ENCODE results near the gene ZNF436. TPM values are rescaled to one million over a fixed set of nuclear protein-coding genes. Genes with fewer than 3 reads are reported as not detected.
A peak's percentile ranks its signal among the peaks of the same experiment; 100 is the strongest.

The ZNF436 gene
- total and polyA plus RNA-seq, 9 of the 15 experiments (the other 6 are each of a cell fraction or from before 2014, with no cell fraction given): 2.1 to 11.3 (median 6.8) TPM

DNA sequence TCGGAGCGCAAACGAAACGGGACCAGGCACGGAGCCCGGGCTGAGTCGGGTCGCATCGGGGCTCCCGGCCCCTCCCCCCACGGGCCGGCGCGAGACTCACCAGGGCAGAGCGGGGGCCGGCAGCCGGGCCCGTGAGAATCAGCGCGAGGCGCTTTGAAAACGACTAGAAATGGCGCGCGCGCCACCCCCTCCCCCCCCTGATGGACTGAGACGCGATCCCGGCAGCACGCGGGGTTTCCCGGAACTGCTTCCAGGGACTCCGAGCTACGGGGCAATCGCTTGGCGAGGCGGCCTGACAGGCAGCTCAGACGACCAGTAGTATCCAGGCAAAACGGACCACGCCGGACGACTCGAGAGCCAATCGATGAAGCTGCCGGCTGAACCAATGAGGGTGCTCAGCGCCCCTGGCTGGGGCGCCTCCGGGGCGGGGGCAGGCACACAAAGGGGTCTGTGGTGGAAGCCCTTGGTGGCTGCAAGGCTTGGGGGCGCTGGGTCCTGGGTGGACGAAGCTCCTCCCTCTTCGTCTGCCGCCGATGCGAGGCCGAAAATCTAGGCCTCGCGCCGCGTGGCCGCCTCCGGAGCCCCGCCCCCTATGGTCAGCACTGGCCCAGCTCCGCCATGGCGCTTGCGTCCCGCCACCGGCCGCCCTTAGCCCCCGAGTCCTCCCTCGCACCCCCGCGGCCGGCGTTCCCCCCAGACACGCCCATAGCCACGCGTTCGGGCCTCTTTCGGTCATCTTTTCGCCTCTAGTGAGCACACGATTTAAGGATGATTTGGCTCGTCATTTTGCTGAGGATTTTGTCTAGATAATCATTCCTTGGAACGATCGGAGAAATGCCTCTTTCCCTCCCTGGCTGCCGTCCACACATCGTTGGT lies 25.3 kb downstream of the ZNF436 start, which contains the start of gene HNRNPR (continued):
- TF ChIP-seq, protein P1, sequence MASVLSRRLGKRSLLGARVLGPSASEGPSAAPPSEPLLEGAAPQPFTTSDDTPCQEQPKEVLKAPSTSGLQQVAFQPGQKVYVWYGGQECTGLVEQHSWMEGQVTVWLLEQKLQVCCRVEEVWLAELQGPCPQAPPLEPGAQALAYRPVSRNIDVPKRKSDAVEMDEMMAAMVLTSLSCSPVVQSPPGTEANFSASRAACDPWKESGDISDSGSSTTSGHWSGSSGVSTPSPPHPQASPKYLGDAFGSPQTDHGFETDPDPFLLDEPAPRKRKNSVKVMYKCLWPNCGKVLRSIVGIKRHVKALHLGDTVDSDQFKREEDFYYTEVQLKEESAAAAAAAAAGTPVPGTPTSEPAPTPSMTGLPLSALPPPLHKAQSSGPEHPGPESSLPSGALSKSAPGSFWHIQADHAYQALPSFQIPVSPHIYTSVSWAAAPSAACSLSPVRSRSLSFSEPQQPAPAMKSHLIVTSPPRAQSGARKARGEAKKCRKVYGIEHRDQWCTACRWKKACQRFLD (CRISPR knock-in tag; IDR thresholded peaks at IDR 0.05): no peak
- TF ChIP-seq MTA2 (IDR thresholded peaks at IDR 0.05; ENCODE audit: low read depth): 0 out of 2 replicates have a peak, but pooled peaks have one; percentile 23

GRCh38 chr1:23343221-23344110 lies 26.2 kb downstream of the ZNF436 start:
- CTCF ChIA-PET (ENCODE audit: low intra/inter-chr PET ratio): interaction anchor here (1.2 kb wide), 1 partner anchor 61 kb away, joined by 6 read pairs; no protein-coding TSS in a partner anchor
- H3K36me3 ChIP-seq (ENCODE audit: control insufficient read depth, insufficient read depth, low read length): peaks cover 33% of the 10 kb centered on the region
- 0% methylated on average over 56 of the region's 66 CpGs for WGBS (ENCODE audit: insufficient coverage, low coverage, missing lambda C conversion rate)
- H4K20me1 ChIP-seq (replicated peaks; ENCODE audit: control insufficient read depth, insufficient read depth, low read length): peaks cover 42% of the 10 kb centered on the region
- intact Hi-C loops (cut with micrococcal nuclease) (loop anchor here (1.0 to 10.0 kb wide), 3 partner anchors 25 to 191 kb away; partner anchors contain the start of gene E2F2), in situ Hi-C loops (cut with MboI) (loop anchor here (5.0 kb wide), 1 partner anchor 59 kb away; no protein-coding TSS in a partner anchor)
- DNase-seq (ENCODE audit: extremely low read depth in 1 of 4, low spot score in 3 of 4): peak in 2 of 4 experiments; percentile 22 to 73
- no peaks in the 10 kb centered on the region for H3K27me3 ChIP-seq (ENCODE audit: control insufficient read depth in 2 of 2, insufficient read depth in 2 of 2, low read length in 2 of 2)
- H3K4me1 ChIP-seq (replicated peaks in 1 of 2; ENCODE audit: control insufficient read depth in 2 of 2, insufficient read depth in 2 of 2, low read length in 2 of 2): peaks cover 18 to 32% of the 10 kb centered on the region in 2 experiments; a peak in 4 of 5 replicates
- peaks cover 57% of the 10 kb centered on the region for H3K79me2 ChIP-seq (ENCODE audit: control insufficient read depth, insufficient read depth, low read length)
- ATAC-seq: peak; percentile 57
- peak overlapping the region; percentile 95 to 100 for H3K9ac ChIP-seq (ENCODE audit: insufficient read depth in 1 of 2, low read depth in 2 of 2, low read length in 2 of 2)
- POLR2A ChIA-PET: interaction anchor here (0.6 to 3.1 kb wide), 23 partner anchors 10 to 294 kb away, joined by 3 to 35 read pairs (median 4); partner anchors contain the start of gene ZNF436
- peak overlapping the region; percentile 76 for H3K4me3 ChIP-seq
- BruUV-seq (replicated peaks): TSS peak; percentile 39
- peak; percentile 83 for FAIRE-seq
- H3K9me1 ChIP-seq (ENCODE audit: control insufficient read depth, insufficient read depth, low read length): no peaks in the 10 kb centered on the region
- peak overlapping the region; percentile 57; the same call in 1 of the 2 replicates for H2AFZ ChIP-seq (ENCODE audit: low read depth, low read length)
- no peaks in the 10 kb centered on the region; the same call in 1 of the 2 replicates for H3K9me3 ChIP-seq (replicated peaks; ENCODE audit: control insufficient read depth, insufficient read depth, low read depth, low read length)
- H3K4me2 ChIP-seq (ENCODE audit: insufficient read depth, low read length): peak overlapping the region; percentile 83
- H3K27ac ChIP-seq (ENCODE audit: extremely low read depth, low read depth, low read length): peak overlapping the region; percentile 99
- TF ChIP-seq HNRNPL (IDR thresholded peaks at IDR 0.05; ENCODE audit: low read depth, low read length) (peak; percentile 41; the same call in 1 of the 2 replicates), KAT7 (CRISPR knock-in tag; IDR thresholded peaks at IDR 0.05; ENCODE audit: borderline replicate concordance) (peak; percentile 90; the same call in 1 of the 2 replicates), ZNF592 (IDR thresholded peaks at IDR 0.05) (peak; percentile 64; the same call in 1 of the 2 replicates), RCOR1 (IDR thresholded peaks at IDR 0.05; ENCODE audit: borderline replicate concordance in 1 of 2, low read depth in 2 of 2, low read length in 2 of 2) (peak in 1 of 2 experiments; percentile 49; a peak in 1 of 4 replicates), MYC (IDR thresholded peaks at IDR 0.05; ENCODE audit: low read depth, low read length) (0 out of 2 replicates have a peak, but pooled peaks have one; percentile 58), MYC (CRISPR knock-in tag; IDR thresholded peaks at IDR 0.05; ENCODE audit: borderline replicate concordance, low read depth) (no peak)
- TF ChIP-seq, protein P2, sequence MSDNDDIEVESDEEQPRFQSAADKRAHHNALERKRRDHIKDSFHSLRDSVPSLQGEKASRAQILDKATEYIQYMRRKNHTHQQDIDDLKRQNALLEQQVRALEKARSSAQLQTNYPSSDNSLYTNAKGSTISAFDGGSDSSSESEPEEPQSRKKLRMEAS (CRISPR knock-in tag; IDR thresholded peaks at IDR 0.05): peak; percentile 20; the same call in 1 of the 2 replicates
